Right atrium auricular region (tissue), 2 donors: ENCODE results near the gene SLC25A34. TPM values are rescaled to one million over a fixed set of nuclear protein-coding genes. Genes with fewer than 3 reads are reported as not detected.
"Not testable (repeated sequence)": the region's sequence is repeated elsewhere in the genome, so short reads cannot be mapped to it uniquely, and the experiment has no call there.

ENCODE experiments used
- DNase-seq: peaks from one replicate; pipeline ENCODE4 v3.0.0-alpha.2; 2019; ENCODE audit warnings: low spot score
- H3K27ac ChIP-seq, 2 donors: fragments of 200-600 bp; sonication (generic); 1 replicate in 1 of 2; 2 replicates in 1 of 2; pipeline ENCODE4 v1.5.1; 2016 to 2019
- H3K27me3 ChIP-seq, 2 donors: fragments of 200-600 bp; sonication (generic); one replicate each; pipeline versions ENCODE4 v1.5.1 to v1.6.0; 2017 to 2019
- H3K36me3 ChIP-seq: fragments of 200-600 bp; sonication (generic); one replicate; pipeline ENCODE4 v1.5.1; 2016
- H3K4me1 ChIP-seq, 2 donors: fragments of 200-600 bp; sonication (generic); one replicate each; pipeline versions ENCODE4 v1.5.1 to v1.6.0; 2017 to 2019
- H3K4me3 ChIP-seq, 2 donors: fragments of 200-600 bp; sonication (generic); 1 replicate in 1 of 2; 2 replicates in 1 of 2; pipeline ENCODE4 v1.5.1; 2017 to 2019; ENCODE audit warnings: mild to moderate bottlenecking in 1 of 2, moderate library complexity in 1 of 2
- H3K9me3 ChIP-seq, 2 donors: fragments of 200-600 bp; sonication (generic); one replicate each; pipeline ENCODE4 v1.5.1; 2019
- total RNA-seq, 2 donors: library from RNA; depleted of rRNA; stranded (reverse); fragments of >200 nt; gene quantifications; one replicate each; pipeline ENCODE4 v1.1.0, GENCODE V29; 2016
- TF ChIP-seq, protein P1 (sequence below), 2 donors: fragments of 200-600 bp; sonication (generic); IDR thresholded peaks; one replicate each; pipeline ENCODE4 v1.5.1; 2019; ENCODE audit warnings: antibody characterized with exemption in 2 of 2

The SLC25A34 gene
- total RNA-seq, 2 donors from 2014 or later, result 4.2 to 16.1 TPM

DNA sequence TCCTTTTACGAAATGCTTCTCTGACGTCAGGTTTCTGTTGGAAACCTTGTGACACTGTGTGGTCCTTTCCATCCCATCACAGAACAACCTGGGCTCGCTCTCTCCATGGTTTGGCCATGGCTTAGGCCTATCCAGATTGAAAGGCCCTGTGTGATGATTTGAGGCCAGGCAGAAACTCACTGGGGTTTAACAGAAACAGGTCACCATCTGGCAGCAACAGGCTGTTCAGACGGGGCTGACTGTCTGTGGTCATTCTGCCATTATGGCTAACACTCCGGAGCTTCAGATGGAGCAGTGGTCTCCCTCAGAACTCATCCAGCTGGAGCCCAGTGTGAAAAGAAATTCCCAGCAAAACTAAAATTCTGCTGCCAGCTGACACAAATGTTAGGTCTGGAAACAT is 42.7 kb upstream of the SLC25A34 start:
- H3K4me3 ChIP-seq, result no peak overlapping the region
- H3K27ac ChIP-seq, result peak overlapping the region; percentile 5 to 39
- peaks cover 0 to 60% of the 10 kb centered on the region in 2 donors for H3K4me1 ChIP-seq

DNA sequence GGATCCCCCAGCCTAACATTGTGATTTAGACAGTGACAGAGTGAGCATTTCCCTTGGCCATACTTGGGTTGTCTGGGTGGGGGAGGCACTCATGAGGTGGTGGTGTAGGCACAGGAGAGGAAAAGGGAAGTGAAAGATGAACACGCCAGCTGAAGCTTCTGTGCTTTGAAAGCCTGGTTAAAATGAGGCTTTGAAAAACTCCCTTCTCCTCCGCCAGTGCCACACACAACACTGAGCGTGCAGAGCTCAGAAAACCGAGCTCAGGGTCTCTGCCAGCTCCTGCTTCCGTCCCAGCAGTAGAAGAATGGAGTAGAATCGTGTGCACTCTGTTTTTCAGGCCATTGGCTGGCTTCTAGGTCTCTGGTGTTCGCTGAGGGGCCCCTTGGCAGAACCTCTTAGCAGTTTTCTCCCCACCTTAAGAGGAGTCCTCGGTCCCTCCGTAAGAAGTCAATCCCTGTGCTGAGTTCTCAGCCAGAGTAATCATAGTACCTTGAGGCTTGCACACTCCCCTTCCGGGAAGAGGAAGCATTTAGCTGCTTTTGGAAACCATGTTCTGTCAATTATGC is 39.0 kb upstream of the SLC25A34 start:
- H3K27me3 ChIP-seq, result no peaks in the 10 kb centered on the region
- DNase-seq, result no peak
- H3K27ac ChIP-seq, result no peak overlapping the region
- H3K9me3 ChIP-seq, result no peaks in the 10 kb centered on the region
- no peak overlapping the region for H3K4me3 ChIP-seq
- TF ChIP-seq, protein P1, sequence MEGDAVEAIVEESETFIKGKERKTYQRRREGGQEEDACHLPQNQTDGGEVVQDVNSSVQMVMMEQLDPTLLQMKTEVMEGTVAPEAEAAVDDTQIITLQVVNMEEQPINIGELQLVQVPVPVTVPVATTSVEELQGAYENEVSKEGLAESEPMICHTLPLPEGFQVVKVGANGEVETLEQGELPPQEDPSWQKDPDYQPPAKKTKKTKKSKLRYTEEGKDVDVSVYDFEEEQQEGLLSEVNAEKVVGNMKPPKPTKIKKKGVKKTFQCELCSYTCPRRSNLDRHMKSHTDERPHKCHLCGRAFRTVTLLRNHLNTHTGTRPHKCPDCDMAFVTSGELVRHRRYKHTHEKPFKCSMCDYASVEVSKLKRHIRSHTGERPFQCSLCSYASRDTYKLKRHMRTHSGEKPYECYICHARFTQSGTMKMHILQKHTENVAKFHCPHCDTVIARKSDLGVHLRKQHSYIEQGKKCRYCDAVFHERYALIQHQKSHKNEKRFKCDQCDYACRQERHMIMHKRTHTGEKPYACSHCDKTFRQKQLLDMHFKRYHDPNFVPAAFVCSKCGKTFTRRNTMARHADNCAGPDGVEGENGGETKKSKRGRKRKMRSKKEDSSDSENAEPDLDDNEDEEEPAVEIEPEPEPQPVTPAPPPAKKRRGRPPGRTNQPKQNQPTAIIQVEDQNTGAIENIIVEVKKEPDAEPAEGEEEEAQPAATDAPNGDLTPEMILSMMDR (IDR thresholded peaks at IDR 0.05), result no peak
- H3K36me3 ChIP-seq, result peaks cover 11% of the 10 kb centered on the region
- peaks cover 0 to 61% of the 10 kb centered on the region in 2 donors for H3K4me1 ChIP-seq

More for the DNA sequence above, 42.7 kb upstream of the SLC25A34 start:
- Histone ChIP-seq H3K9me3 (no peaks in the 10 kb centered on the region), H3K36me3 (peaks cover 11% of the 10 kb centered on the region), H3K27me3 (no peaks in the 10 kb centered on the region)
- no peak for DNase-seq
- TF ChIP-seq, protein P1 (IDR thresholded peaks at IDR 0.05), result no peak

DNA sequence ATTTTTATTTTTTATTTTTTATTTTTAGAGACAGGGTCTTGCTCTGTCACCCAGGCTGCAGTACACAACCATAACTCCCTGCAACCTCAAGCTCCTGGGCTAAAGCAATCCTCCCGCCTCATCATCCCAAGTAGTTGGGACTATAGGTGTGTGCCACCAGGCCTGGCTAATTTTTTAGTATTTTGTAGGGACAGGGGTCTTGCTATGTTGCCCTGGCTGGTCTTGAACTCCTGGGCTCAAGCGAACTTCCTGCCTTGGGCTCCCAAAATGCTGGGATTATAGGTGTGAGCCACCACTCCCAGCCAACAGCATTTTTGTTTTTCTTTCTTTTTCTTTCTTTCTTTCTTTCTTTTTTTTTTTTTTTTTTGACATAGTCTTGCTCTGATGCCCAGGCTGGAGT is 37.9 kb upstream of the SLC25A34 start:
- no peak for DNase-seq
- peaks cover 11% of the 10 kb centered on the region for H3K36me3 ChIP-seq
- no peaks in the 10 kb centered on the region for H3K27me3 ChIP-seq
- peaks cover 0 to 64% of the 10 kb centered on the region in 2 donors for H3K4me1 ChIP-seq
- no peak overlapping the region for H3K4me3 ChIP-seq
- H3K27ac ChIP-seq, result no peak overlapping the region
- TF ChIP-seq, protein P1 (IDR thresholded peaks at IDR 0.05), result no peak
- no peaks in the 10 kb centered on the region for H3K9me3 ChIP-seq

DNA sequence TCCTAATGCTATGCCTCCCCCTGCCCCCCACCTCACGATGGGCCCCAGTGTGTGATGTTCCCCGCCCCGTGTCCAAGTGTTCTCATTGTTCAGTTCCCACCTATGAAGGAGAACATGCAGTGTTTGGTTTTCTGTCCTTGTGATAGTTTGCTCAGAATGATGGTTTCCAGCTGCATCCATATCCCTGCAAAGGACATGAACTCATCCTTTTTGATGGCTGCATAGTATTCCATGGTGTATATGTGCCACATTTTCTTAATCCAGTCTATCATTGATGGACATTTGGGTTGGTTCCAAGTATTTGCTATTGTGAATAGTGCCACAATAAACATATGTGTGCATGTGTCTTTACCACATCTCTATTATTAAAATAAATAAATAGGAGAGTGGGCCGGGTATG is 36.7 kb upstream of the SLC25A34 start:
- DNase-seq, H3K27ac ChIP-seq, H3K4me3 ChIP-seq, H3K27me3 ChIP-seq, H3K9me3 ChIP-seq: not testable (repeated sequence)
- Histone ChIP-seq H3K36me3 (peaks cover 11% of the 10 kb centered on the region), H3K4me1 (peaks cover 0 to 66% of the 10 kb centered on the region in 2 donors)

DNA sequence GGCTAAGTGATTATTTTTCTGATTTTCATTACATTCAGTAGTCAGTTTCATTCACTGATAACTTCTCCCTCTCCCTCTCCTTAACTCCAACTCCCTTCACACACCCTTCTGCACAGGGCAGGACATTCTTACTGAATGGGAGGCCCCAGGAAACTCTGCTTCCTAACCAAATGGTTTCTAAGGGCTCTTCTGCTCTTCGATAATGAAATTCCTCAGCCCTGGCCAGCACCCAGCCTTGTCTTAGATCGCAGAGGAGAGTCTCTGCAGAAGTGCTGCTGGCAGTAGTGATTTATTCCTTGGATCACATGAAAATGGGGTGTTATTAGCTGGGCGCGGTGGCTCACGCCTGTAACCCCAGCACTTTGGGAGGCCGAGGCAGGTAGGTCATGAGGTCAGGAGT is 35.5 kb upstream of the SLC25A34 start:
- TF ChIP-seq, protein P1 (IDR thresholded peaks at IDR 0.05), result no peak
- Histone ChIP-seq H3K4me1 (peaks cover 0 to 71% of the 10 kb centered on the region in 2 donors), H3K4me3 (no peak overlapping the region), H3K27ac (peak overlapping the region; percentile 33 to 40), H3K27me3 (no peaks in the 10 kb centered on the region), H3K9me3 (no peaks in the 10 kb centered on the region), H3K36me3 (peaks cover 11% of the 10 kb centered on the region)
- no peak for DNase-seq

DNA sequence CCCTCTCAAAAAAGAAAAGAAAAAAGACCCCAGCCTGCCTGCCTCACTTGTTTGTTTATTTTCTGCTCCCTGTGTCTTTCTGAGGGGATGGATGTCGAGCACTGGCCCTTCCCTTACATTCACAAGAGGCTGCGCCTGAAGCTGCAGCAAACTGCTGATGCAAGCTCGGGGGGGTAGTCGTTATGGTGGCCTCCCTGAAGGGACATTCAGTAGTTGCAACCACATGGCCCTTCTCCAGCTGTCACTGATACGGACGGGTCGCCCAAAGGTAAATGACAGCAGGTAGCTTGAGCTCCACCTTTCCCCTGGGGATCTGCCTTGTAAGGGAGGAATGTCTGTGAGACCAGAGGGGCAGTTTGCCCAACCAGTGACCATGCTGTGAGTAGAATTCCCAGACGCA is 34.3 kb upstream of the SLC25A34 start:
- Histone ChIP-seq H3K9me3 (no peaks in the 10 kb centered on the region), H3K36me3 (peaks cover 2% of the 10 kb centered on the region), H3K4me3 (no peak overlapping the region), H3K27ac (peak overlapping the region in 1 of 2 donors; percentile 80), H3K4me1 (peaks cover 0 to 77% of the 10 kb centered on the region in 2 donors), H3K27me3 (no peaks in the 10 kb centered on the region)
- DNase-seq, result no peak
- TF ChIP-seq, protein P1 (IDR thresholded peaks at IDR 0.05), result no peak
